GM21423 (cell line): ENCODE data around the gene HOTAIR.

Experiments
- ATAC-seq: cut with Tn5 transposase; IDR thresholded peaks from one replicate; pipeline ENCODE4 v1.9.1; 2021; ENCODE audit warnings: mild to moderate bottlenecking, moderate library complexity; ENCODE audit not compliant: unreplicated experiment

The HOTAIR gene

GRCh38 chr12:53948650-53949593 lies 25.8 kb downstream of the HOTAIR start:
- ATAC-seq, result no peak

GRCh38 chr12:53947743-53948142 lies 27.0 kb downstream of the HOTAIR start:
- ATAC-seq, result no peak

GRCh38 chr12:53944907-53945847 lies 29.6 kb downstream of the HOTAIR start:
- no peak for ATAC-seq

GRCh38 chr12:53944209-53944608 lies 30.5 kb downstream of the HOTAIR start:
- ATAC-seq, result no peak

- no peak for ATAC-seq
Observed at GRCh38 chr12:53942467-53942997, 32.2 kb downstream of the HOTAIR start.

- no peak for ATAC-seq
Observed at GRCh38 chr12:53941750-53942149, 33.0 kb downstream of the HOTAIR start.

GRCh38 chr12:53941187-53941586 lies 33.6 kb downstream of the HOTAIR start:
- ATAC-seq, result no peak

GRCh38 chr12:53940443-53941014 lies 34.2 kb downstream of the HOTAIR start:
- ATAC-seq, result no peak

GRCh38 chr12:53939141-53940108 lies 35.3 kb downstream of the HOTAIR start:
- no peak for ATAC-seq

GRCh38 chr12:53938326-53939140 lies 36.2 kb downstream of the HOTAIR start, which contains the start of gene HOXC13:
TSS of gene HOXC13 (plus strand) at chr12:53938831. CDS start at chr12:53938907, 76 bp downstream.
- no peak for ATAC-seq

- ATAC-seq, result no peak
Observed at GRCh38 chr12:53937596-53938325, 37.0 kb downstream of the HOTAIR start.

- ATAC-seq, result no peak
Observed at GRCh38 chr12:53937099-53937498, 37.7 kb downstream of the HOTAIR start.

- no peak for ATAC-seq
Observed at GRCh38 chr12:53935383-53936341, 39.1 kb downstream of the HOTAIR start.

- ATAC-seq, result no peak
Observed at GRCh38 chr12:53932915-53933314, 41.8 kb downstream of the HOTAIR start.

GRCh38 chr12:53931844-53932581 lies 42.7 kb downstream of the HOTAIR start:
- no peak for ATAC-seq

GRCh38 chr12:53930591-53931255 lies 44.0 kb downstream of the HOTAIR start:
- no peak for ATAC-seq
